AG09309 (cell line): ENCODE measurements around the gene PARP14.
"Not testable (repeated sequence)": the region's sequence is repeated elsewhere in the genome, so short reads cannot be mapped to it uniquely, and the experiment has no call there.

Source experiments
- DNase-seq: peaks from one replicate; pipeline ENCODE4 v3.0.0-alpha.2; 2010; ENCODE audit warnings: low read depth
- H3K4me3 ChIP-seq: 2 replicates; pipeline ENCODE4 v1.5.1; 2011; ENCODE audit warnings: mild to moderate bottlenecking, low read depth, low read length, moderate library complexity; ENCODE audit not compliant: control insufficient read depth
- CTCF ChIP-seq: IDR thresholded peaks from 2 replicates; pipeline ENCODE4 v1.5.1; 2011; ENCODE audit warnings: mild to moderate bottlenecking, low read depth, low read length, inconsistent platforms; ENCODE audit not compliant: insufficient read depth, control insufficient read depth; ENCODE audit errors: missing control alignments

The PARP14 gene

GRCh38 chr3:122700193-122700592 is 19.6 kb downstream of the PARP14 start:
- TF ChIP-seq CTCF = no peak
- DNase-seq = no peak
- no peak overlapping the region for H3K4me3 ChIP-seq

DNA sequence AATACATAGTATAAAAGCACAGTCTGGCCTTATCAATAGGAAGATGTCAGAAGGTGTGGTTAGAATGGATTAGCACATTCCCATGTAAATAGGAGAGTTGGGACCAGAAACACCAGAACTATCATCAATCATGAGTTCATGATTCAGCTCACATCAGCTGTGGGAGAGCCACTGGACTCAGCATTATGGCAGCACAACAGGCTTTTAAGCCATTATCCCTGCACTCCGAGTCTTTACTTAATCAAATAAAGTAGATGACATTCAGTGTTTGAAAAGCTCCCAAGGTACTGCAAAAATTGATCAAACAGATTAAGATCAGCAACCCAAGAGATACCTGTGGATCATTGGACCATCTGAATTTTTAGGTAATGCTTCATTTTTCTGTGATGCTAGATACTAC is 24.7 kb downstream of the PARP14 start:
- no peak for TF ChIP-seq CTCF
- H3K4me3 ChIP-seq = no peak overlapping the region
- no peak for DNase-seq

GRCh38 chr3:122710616-122711251 is 30.1 kb downstream of the PARP14 start:
- not testable (repeated sequence) for DNase-seq

GRCh38 chr3:122714273-122714672 is 33.6 kb downstream of the PARP14 start:
- no peak for DNase-seq
- TF ChIP-seq CTCF = no peak
- no peak overlapping the region for H3K4me3 ChIP-seq

More at GRCh38 chr3:122710616-122711251, 30.1 kb downstream of the PARP14 start:
- H3K4me3 ChIP-seq = not testable (repeated sequence)

GRCh38 chr3:122716667-122717066 is 36.0 kb downstream of the PARP14 start:
- H3K4me3 ChIP-seq = no peak overlapping the region
- no peak for TF ChIP-seq CTCF
- DNase-seq = no peak

DNA sequence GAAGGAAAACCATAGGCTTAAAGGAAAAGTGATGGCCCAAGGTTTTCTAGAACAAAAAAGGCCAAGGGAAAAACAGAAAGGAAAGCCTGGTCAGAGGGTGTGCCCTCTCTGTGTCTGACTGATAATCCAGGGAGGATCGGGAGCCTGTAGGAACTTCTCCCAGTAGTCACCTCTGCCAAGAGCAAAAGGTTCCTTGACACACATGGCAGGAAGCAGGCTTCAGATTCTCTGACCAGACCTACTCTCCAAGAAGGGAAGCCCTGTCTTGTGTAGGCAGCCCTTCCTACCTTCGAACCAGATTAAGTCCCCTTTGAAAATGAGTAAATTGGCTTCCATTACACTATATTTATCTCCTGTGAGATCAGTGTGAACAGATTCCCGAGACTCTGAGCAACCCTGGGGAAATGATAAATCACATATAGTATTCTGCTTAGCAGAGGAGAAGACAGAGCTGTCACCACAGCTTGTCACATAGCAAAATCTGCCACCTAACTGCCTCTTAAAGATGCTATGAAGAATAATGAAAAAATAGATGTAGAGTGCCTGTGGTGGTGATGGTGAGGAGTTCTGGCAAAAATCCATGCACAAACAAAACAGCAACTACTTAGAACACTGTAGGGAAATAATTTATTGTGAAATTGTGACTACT is 38.8 kb downstream of the PARP14 start:
- no peak overlapping the region for H3K4me3 ChIP-seq
- no peak for TF ChIP-seq CTCF
- DNase-seq = no peak

GRCh38 chr3:122725106-122725505 is 44.5 kb downstream of the PARP14 start:
- H3K4me3 ChIP-seq = no peak overlapping the region
- no peak for DNase-seq
- TF ChIP-seq CTCF = no peak
